Measurements from ENCODE around the gene SHANK1.

DNA sequence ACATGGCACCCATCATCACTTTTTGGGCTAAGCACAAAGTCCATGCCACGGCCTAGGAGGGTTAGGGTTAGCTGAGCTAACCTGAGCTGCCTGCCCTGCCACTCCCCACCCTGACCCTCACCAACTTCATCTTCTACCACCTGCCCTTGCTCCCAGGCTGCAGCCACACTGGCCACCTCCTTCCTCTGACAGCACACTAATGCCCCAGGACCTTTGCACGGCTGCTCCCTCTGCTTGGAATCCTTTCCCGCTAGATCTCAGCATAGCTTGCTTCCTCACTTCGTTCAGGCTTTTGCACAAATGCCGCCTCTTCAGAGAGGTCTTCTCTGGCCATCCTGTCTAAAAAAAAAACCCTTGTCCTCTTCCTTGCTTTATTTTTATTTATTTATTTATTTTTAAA, 13.2 kb downstream of the SHANK1 start:
- TF ChIP-seq, protein P1, sequence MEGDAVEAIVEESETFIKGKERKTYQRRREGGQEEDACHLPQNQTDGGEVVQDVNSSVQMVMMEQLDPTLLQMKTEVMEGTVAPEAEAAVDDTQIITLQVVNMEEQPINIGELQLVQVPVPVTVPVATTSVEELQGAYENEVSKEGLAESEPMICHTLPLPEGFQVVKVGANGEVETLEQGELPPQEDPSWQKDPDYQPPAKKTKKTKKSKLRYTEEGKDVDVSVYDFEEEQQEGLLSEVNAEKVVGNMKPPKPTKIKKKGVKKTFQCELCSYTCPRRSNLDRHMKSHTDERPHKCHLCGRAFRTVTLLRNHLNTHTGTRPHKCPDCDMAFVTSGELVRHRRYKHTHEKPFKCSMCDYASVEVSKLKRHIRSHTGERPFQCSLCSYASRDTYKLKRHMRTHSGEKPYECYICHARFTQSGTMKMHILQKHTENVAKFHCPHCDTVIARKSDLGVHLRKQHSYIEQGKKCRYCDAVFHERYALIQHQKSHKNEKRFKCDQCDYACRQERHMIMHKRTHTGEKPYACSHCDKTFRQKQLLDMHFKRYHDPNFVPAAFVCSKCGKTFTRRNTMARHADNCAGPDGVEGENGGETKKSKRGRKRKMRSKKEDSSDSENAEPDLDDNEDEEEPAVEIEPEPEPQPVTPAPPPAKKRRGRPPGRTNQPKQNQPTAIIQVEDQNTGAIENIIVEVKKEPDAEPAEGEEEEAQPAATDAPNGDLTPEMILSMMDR (conservative IDR thresholded peaks at IDR 0.05; ENCODE audit: low read depth, low read length), result no peak
- TF ChIP-seq EZH2 (IDR thresholded peaks at IDR 0.05; ENCODE audit: low read length, unreplicated experiment) (no peak), EZH2phosphoT487 (IDR thresholded peaks at IDR 0.05; ENCODE audit: borderline replicate concordance, low read length) (no peak)
